Measurements from ENCODE around the gene RGS3.

RGS3 gene

DNA sequence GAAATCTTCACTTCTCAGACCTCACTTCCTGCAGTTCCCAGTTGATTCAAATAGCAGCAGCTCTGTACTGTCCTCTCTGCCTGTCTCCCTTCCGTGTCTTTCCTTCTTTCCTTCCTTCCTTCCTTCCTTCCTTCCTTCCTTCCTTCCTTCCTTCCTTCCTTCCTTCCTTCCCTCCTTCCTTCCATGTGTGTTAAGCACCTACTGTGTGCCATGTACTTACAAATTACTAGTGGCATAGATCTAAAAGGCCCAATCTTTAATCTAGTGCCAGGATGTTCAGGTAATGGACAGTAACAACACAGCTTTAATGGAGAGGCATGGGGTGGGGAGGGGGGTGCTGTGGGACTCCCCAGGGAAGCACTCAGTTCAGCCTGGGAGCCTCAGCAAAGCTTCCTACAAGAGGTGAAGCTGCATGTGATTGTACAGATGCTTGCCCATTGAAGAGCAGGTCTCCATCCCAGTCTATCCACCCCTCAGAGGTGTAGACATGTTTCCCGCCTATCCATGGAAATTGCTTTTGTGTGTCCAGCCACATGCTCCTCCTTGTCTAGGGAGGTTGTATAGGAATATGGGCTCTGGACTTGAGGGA lies 106.0 kb downstream of the RGS3 start:
- no peak for DNase-seq

GRCh38 chr9:113570106-113570505 lies 106.6 kb downstream of the RGS3 start:
- DNase-seq: no peak

DNA sequence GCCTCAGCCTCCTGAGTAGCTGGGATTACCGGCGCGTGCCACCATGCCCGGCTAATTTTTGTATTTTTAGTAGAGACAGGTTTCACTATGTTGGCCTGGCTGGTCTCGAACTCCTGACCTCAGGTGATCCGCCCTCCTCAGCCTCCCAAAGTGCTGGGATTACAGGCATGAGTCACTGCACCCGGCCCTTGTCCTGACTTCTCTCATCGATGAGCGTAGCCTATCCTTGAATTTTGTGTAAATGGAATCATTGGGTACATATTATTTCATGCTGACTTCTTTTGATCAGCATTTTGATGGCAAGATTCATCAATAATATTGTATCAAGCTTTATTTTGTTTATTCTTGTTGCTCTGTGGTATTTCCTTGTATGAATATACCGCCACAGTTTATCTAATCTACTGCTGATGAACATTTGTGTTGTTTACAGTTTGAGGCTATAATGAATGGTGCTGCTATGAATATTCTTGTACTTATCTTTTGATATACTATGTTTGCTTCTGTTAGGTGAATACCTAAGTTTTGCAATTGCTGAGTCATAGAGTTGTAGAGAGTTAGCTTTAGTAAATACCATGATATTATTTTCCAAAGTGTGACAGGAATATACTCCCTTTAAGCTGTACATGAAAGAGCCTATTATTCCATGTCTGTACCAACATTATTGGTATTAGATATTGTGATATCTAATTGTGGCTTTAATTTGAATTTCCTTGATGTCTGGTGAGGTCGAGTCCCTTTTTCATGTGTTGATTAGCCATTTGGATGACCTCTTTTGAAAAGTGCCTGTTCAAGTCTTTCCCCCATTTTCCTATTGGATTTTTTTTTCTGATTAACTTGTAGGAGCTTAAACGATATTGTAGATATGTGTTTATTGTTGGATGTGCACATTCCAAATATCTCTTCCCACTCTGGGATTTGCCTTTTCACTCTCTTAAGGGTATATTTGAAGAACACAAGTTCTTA lies 107.5 kb downstream of the RGS3 start:
- DNase-seq: no peak

DNA sequence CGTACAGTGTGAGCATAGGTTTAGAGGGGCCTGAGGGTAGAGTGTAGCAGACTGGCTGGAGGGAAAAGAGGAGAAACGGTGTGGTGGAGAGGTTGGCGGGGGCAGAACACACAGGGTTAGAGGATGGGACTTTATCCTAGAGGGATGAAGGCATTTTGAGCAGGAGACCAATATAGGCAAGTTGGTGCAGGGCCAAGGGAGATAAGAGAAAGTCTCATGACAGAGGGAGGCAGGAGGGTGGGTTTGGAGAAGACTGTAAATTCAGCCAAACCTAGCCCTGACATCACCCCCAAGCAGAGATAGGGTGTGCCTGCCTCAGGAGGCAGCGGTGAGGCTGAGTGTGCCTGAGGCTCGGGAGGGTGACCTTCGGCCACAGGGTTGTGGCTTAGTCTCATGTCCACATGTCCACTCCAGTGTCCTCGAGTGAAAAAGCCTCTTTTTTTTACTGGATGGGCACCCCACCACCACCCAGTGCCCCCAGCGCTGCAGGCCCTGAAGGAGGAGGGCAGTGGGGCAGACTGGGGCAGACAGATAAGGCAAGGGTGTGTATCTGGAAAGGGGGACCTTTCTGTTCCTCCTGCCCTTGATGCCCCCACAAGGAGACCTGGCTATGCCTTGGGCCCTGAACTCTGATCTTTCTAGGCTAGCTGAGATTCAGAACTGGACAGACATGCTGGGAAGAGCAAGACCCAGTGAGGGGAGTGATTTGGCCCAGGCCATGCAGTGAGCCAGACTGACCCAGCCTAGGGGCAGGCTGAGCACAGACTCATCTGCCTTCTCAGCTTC lies 108.7 kb downstream of the RGS3 start:
- no peak for DNase-seq

GRCh38 chr9:113573046-113573958 lies 109.8 kb downstream of the RGS3 start:
- DNase-seq: no peak

DNA sequence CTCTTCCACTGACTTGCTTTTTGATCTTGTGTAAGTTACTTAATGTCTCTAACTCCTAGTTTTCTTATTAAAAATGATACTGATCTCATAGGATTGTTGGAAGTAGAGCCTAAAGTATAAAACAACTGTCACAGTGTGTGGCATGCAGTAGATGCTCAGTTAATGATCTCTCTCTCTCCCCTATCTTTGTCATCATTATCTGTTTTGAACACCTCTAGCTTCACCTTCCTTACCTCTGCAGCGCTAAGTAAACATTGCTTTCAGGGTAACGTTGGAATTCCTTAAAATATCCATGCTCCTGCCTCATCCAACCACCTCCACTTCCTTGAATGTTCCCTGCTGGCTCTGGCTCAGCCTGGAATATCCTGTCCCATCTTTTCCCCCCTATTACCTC lies 110.4 kb downstream of the RGS3 start:
- no peak for DNase-seq

DNA sequence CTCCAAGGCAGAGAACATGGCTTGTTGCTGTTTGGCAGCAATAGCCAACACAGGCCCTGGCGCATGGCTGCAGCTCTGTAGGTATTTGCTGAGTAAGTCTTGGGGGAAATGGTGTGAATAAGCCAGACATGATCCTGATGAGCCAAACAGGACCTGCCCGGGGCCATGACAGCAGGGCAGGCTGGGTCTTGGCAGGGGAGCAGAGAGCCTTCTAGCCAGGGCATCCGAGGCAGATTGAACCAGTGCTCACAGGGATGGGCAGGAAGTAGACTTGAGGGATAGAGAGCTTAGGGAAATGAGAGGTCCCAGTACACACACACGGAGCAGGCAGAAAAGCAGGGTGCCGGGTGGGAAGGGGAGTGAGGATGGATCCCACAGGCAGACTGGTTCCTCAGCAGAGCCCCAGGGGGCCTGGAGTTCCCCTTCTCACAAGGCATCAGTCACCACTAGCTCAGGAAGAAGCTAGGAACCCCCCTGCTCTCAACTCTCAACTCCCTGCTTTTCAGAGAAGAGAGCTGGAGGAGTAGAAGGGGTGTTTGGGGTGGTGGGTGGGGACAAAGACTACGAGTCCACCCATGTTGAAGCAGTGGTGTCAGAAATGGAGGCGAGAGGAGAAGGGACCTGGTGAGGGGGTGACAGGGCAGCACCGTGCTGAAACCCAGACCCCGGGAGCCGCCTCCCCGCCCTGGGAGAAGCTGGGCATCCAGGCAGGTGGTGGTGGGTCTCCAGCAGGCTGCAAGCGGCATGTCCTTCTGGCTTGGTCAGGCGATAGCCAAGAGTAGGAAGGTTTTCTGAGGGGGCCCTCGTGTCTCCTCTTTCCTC lies 111.1 kb downstream of the RGS3 start:
- no peak for DNase-seq

DNA sequence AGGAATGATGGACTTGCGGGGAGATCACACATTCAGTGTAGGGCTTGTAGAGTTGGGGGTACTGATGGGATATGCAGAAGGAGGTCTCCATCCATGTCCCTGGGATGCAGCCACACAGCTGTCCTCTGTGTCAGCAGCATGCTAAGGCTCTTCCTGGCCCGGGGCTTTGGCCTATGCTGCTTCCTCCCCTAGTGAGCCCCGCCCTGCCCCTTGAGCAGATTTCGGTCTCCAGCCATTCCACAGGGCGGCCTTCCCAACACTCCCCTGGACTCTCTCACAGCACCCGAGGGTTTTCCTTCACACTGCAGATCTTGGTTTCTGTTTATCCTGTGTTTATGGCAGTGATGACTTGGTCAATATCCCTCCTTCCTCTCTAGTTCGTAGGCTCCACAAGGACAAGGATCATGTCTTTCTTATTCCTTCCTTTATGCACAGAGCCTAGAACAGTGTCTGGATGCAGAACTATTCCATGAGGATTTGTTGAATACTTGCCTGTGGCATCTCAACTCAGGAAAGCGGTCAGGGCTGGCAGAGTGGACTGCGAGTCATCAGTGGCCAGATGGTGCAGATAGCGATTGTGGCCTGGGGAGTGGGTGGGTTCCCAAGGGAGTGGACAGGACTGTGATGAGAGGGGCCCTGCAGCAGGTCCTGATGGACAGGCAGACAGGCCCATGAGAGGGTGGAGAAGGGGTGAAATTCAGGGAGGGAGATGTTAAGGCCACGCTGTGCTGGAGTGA lies 114.2 kb downstream of the RGS3 start:
- DNase-seq: no peak

GRCh38 chr9:113578279-113578865 lies 114.8 kb downstream of the RGS3 start:
- no peak for DNase-seq

GRCh38 chr9:113578882-113579282 lies 115.4 kb downstream of the RGS3 start:
- DNase-seq: peak in 4 of 56 donors; percentile 8 to 31 (median 19)

DNA sequence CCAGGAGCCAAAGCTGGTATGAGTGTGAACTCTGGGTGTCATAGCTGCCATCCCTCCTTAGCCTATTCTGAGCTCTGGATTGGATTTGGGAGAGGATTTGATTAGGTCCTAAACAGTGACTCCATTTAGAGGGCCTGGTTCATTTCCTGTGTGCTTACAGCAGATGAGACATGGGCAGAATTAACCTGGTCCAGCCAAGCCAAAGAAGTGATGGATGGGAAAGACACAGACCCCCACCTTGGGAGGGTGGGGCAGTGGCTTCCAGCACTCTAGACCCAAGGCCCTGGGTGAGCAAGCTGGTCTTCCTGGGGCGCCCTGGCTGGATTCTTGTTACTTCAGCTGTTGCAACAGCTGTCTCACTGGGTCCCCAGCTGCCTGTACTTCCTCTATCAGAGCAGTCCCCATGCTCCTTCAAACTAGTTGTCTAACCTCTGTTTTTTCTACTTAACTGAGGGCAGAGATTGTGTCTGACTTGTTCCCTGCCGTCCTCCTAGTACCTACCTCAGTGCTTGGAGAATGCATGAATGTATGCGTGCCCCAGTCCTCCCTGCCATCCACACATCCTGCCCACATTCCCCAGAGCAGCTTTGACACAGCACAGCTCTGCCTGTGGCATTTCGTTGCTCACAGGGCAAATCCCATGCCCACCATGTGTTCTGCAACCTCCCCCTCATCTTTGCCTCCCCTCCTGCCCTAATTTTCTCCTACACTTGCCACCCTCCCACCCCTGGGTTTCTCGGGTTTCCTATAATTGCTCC lies 115.9 kb downstream of the RGS3 start:
- peak in 16 of 56 donors; percentile 8 to 49 (median 29) for DNase-seq

DNA sequence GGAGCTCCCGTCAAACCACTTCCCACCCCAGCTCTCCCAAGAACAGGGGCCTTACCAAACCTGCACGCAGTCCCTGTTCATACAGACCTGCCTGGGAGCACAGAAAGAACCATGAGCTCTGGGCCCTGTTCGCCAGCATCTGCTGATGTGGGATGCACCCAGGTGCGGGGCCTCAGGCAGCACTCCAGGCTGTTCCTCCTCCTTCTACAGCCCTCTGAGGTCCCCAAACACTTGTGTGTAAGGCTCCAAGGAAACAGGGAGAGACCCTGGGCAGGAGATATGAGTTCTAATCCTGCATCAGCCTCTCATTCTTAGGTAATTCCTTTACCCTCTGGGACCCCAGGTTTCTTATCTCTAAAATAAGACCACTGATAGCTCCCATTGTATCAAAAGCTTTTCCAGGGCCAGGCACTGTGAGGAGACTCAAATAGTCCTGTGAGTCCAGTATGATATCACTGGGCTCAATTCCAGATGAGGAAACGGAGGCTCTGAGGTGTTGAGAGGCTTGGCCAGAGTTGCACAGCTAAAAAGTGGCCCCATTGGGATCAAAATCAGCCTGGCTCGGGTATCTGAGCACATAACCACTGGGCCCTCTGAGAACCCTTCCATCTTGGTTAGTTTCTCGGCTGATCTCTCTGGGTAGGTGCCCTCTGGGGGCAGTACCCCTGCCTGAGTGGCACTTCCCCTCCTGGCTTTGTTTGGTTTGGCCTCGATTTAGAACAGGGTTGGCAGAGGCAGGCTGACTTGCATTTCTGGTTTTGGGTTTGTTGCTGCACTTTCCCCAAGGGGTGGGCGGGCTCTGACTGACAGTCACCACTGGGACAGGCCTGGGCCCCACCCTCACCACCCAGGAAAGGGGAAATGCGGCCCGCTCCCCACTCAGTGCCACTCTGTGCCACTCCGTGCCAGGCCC lies 116.8 kb downstream of the RGS3 start:
- peak in 43 of 56 donors; percentile 19 to 78 (median 48) for DNase-seq

- peak in 3 of 56 donors; percentile 25 to 53 (median 51) for DNase-seq
Observed at GRCh38 chr9:113580954-113581311, 117.4 kb downstream of the RGS3 start.

- peak in 53 of 56 donors; percentile 17 to 87 (median 65) for DNase-seq
Observed at GRCh38 chr9:113581865-113582697, 118.6 kb downstream of the RGS3 start.

GRCh38 chr9:113582698-113583200 lies 119.2 kb downstream of the RGS3 start:
- DNase-seq: no peak

All from nucleus accumbens (tissue), 56 donors.